ENCODE data around the gene SLMAP. TPM values are rescaled to one million over a fixed set of nuclear protein-coding genes. Genes with fewer than 3 reads are reported as not detected.

SLMAP gene
- total and polyA plus RNA-seq, 2 of the 13 experiments (the other 11 are each of a cell fraction or from before 2014, with no cell fraction given), result 24.0 to 48.3 TPM

DNA sequence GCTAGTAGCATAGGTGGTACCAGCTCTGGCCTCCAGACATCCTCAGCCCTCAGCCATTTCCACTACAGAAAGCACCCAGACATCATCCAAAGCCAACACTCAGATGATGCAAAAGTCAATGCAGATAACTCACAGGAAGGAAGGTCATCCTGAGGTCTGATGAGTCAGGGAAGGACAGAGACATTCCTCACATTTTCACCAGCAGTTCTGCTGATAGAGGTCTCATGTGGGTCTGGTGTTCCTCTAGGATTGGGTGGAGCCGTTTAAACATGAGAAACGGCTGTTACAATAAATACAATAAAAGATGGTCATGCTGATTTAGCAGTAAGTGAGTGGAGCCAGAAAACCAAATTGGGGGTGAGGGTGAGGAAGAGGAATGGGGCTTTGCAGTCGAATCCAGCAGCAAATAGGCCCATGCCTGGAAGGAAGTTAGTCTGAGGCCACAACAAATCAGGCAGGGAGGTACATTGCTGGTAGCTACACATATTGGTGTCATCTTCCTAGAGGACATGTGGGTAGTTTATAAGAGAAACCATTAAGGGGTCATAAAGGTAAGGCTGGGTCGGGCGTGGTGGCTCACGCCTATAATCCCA lies 218.8 kb downstream of the SLMAP start:
- DNase-seq (ENCODE audit: low spot score) (peak; percentile 96), FAIRE-seq (peak; percentile 86), ATAC-seq (peak; percentile 89)
- CTCF ChIA-PET (ENCODE audit: low intra/inter-chr PET ratio, low total read pairs), result no interaction called here
- H2AFZ ChIP-seq (ENCODE audit: low read length), result no peak overlapping the region
- H3K4me1 ChIP-seq (ENCODE audit: insufficient read depth, low read length), result peaks cover 78% of the 10 kb centered on the region
- H3K9ac ChIP-seq (ENCODE audit: insufficient read depth, low read depth, low read length), result no peak overlapping the region
- no peaks in the 10 kb centered on the region for H3K9me3 ChIP-seq (ENCODE audit: low read length)
- 51% methylated on average over 6 of the region's 6 CpGs for WGBS (ENCODE audit: low lambda C conversion rate)
- in situ Hi-C loops (cut with HindIII; ENCODE audit: extremely low pct_ligation_motif_present, low pct_unique_long_range_greater_than_20kb) (no loop called here), intact Hi-C loops (cut with micrococcal nuclease; ENCODE audit: unreplicated experiment) (loop anchor here (10.0 kb wide), 1 partner anchor 950 kb away; no protein-coding TSS in a partner anchor)
- H3K4me3 ChIP-seq (replicated peaks in 1 of 3; ENCODE audit: insufficient read depth in 1 of 3, low read depth in 2 of 3, low read length in 3 of 3), result no peak overlapping the region
- H3K4me2 ChIP-seq (ENCODE audit: low read depth, low read length), result peak overlapping the region; percentile 23
- no TSS peak for BruUV-seq (replicated peaks)
- POLR2A ChIA-PET, result interaction anchor here (2.4 kb wide), 1 partner anchor 27 kb away, joined by 10 read pairs; no protein-coding TSS in a partner anchor
- H3K27ac ChIP-seq (ENCODE audit: extremely low read length, insufficient read depth, low read length), result peak overlapping the region; percentile 1
- no peaks in the 10 kb centered on the region for H3K36me3 ChIP-seq (replicated peaks in 1 of 2; ENCODE audit: control insufficient read depth in 1 of 2, insufficient read depth in 2 of 2, low read length in 2 of 2)
- H3K79me2 ChIP-seq (ENCODE audit: insufficient read depth, low read length), result no peaks in the 10 kb centered on the region
- H3K27me3 ChIP-seq (ENCODE audit: control insufficient read depth in 1 of 2, insufficient read depth in 2 of 2, low read length in 2 of 2), result no peaks in the 10 kb centered on the region
- no peaks in the 10 kb centered on the region for H4K20me1 ChIP-seq (ENCODE audit: insufficient read depth, low read length)
- TF ChIP-seq PRPF4 (IDR thresholded peaks at IDR 0.05; ENCODE audit: low read depth, low read length, poor library complexity, severe bottlenecking) (no peak), ZNF329 (CRISPR knock-in tag; IDR thresholded peaks at IDR 0.05; ENCODE audit: low read depth) (no peak), RCOR2 (CRISPR knock-in tag; IDR thresholded peaks at IDR 0.05) (peak; percentile 94), ZNF432 (CRISPR knock-in tag; IDR thresholded peaks at IDR 0.05; ENCODE audit: borderline replicate concordance) (no peak), RXRA (CRISPR knock-in tag; IDR thresholded peaks at IDR 0.05) (peak; percentile 95; the same call in 1 of the 2 replicates), ZNF839 (CRISPR knock-in tag; IDR thresholded peaks at IDR 0.05; ENCODE audit: borderline replicate concordance) (no peak), PAF1 (CRISPR knock-in tag; IDR thresholded peaks at IDR 0.05) (no peak), ZNF317 (CRISPR knock-in tag; IDR thresholded peaks at IDR 0.05) (peak; percentile 18; the same call in 1 of the 2 replicates), ZNF225 (CRISPR knock-in tag; IDR thresholded peaks at IDR 0.05) (no peak), ZFYVE20 (CRISPR knock-in tag; IDR thresholded peaks at IDR 0.05; ENCODE audit: borderline replicate concordance, low read depth) (no peak)
- TF ChIP-seq, protein P1, sequence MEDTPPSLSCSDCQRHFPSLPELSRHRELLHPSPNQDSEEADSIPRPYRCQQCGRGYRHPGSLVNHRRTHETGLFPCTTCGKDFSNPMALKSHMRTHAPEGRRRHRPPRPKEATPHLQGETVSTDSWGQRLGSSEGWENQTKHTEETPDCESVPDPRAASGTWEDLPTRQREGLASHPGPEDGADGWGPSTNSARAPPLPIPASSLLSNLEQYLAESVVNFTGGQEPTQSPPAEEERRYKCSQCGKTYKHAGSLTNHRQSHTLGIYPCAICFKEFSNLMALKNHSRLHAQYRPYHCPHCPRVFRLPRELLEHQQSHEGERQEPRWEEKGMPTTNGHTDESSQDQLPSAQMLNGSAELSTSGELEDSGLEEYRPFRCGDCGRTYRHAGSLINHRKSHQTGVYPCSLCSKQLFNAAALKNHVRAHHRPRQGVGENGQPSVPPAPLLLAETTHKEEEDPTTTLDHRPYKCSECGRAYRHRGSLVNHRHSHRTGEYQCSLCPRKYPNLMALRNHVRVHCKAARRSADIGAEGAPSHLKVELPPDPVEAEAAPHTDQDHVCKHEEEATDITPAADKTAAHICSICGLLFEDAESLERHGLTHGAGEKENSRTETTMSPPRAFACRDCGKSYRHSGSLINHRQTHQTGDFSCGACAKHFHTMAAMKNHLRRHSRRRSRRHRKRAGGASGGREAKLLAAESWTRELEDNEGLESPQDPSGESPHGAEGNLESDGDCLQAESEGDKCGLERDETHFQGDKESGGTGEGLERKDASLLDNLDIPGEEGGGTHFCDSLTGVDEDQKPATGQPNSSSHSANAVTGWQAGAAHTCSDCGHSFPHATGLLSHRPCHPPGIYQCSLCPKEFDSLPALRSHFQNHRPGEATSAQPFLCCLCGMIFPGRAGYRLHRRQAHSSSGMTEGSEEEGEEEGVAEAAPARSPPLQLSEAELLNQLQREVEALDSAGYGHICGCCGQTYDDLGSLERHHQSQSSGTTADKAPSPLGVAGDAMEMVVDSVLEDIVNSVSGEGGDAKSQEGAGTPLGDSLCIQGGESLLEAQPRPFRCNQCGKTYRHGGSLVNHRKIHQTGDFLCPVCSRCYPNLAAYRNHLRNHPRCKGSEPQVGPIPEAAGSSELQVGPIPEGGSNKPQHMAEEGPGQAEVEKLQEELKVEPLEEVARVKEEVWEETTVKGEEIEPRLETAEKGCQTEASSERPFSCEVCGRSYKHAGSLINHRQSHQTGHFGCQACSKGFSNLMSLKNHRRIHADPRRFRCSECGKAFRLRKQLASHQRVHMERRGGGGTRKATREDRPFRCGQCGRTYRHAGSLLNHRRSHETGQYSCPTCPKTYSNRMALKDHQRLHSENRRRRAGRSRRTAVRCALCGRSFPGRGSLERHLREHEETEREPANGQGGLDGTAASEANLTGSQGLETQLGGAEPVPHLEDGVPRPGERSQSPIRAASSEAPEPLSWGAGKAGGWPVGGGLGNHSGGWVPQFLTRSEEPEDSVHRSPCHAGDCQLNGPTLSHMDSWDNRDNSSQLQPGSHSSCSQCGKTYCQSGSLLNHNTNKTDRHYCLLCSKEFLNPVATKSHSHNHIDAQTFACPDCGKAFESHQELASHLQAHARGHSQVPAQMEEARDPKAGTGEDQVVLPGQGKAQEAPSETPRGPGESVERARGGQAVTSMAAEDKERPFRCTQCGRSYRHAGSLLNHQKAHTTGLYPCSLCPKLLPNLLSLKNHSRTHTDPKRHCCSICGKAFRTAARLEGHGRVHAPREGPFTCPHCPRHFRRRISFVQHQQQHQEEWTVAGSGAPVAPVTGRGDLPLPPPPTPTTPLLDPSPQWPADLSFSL (CRISPR knock-in tag; IDR thresholded peaks at IDR 0.05), result no peak
- TF ChIP-seq, protein P2, sequence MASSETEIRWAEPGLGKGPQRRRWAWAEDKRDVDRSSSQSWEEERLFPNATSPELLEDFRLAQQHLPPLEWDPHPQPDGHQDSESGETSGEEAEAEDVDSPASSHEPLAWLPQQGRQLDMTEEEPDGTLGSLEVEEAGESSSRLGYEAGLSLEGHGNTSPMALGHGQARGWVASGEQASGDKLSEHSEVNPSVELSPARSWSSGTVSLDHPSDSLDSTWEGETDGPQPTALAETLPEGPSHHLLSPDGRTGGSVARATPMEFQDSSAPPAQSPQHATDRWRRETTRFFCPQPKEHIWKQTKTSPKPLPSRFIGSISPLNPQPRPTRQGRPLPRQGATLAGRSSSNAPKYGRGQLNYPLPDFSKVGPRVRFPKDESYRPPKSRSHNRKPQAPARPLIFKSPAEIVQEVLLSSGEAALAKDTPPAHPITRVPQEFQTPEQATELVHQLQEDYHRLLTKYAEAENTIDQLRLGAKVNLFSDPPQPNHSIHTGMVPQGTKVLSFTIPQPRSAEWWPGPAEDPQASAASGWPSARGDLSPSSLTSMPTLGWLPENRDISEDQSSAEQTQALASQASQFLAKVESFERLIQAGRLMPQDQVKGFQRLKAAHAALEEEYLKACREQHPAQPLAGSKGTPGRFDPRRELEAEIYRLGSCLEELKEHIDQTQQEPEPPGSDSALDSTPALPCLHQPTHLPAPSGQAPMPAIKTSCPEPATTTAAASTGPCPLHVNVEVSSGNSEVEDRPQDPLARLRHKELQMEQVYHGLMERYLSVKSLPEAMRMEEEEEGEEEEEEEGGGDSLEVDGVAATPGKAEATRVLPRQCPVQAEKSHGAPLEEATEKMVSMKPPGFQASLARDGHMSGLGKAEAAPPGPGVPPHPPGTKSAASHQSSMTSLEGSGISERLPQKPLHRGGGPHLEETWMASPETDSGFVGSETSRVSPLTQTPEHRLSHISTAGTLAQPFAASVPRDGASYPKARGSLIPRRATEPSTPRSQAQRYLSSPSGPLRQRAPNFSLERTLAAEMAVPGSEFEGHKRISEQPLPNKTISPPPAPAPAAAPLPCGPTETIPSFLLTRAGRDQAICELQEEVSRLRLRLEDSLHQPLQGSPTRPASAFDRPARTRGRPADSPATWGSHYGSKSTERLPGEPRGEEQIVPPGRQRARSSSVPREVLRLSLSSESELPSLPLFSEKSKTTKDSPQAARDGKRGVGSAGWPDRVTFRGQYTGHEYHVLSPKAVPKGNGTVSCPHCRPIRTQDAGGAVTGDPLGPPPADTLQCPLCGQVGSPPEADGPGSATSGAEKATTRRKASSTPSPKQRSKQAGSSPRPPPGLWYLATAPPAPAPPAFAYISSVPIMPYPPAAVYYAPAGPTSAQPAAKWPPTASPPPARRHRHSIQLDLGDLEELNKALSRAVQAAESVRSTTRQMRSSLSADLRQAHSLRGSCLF (CRISPR knock-in tag; IDR thresholded peaks at IDR 0.05; ENCODE audit: borderline replicate concordance), result no peak
- TF ChIP-seq, protein P3, sequence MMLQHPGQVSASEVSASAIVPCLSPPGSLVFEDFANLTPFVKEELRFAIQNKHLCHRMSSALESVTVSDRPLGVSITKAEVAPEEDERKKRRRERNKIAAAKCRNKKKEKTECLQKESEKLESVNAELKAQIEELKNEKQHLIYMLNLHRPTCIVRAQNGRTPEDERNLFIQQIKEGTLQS (CRISPR knock-in tag; IDR thresholded peaks at IDR 0.05), result peak; percentile 97
